IMR-90 (cell line): ENCODE results near the gene PRKRA.

Experiments used
- CTCF ChIP-seq: conservative IDR thresholded peaks from 2 replicates; pipeline ENCODE4 v1.5.1; 2012; ENCODE audit warnings: mild to moderate bottlenecking, low read depth, low read length, improper control_type of control experiment
- MAZ ChIP-seq: IDR thresholded peaks from 2 replicates; pipeline ENCODE4 v1.6.1; 2012; ENCODE audit warnings: low read depth, mild to moderate bottlenecking, low read length, improper control_type of control experiment, moderate library complexity, borderline replicate concordance
- RAD21 ChIP-seq: IDR thresholded peaks from 2 replicates; pipeline ENCODE4 v1.6.1; 2012; ENCODE audit warnings: low read length, improper control_type of control experiment
- RFX5 ChIP-seq: IDR thresholded peaks from 2 replicates; pipeline ENCODE4 v1.8.0; 2012; ENCODE audit warnings: low read depth, mild to moderate bottlenecking, low read length, moderate library complexity

- TF ChIP-seq CTCF (no peak), RFX5 (no peak), MAZ (no peak), RAD21 (no peak)
Measured at GRCh38 chr2:178418426-178418825, 32.5 kb downstream of the PRKRA start.
